Bronchial epithelial cell (primary cell): ENCODE measurements around the gene HECW1. TPM values are rescaled to one million over a fixed set of nuclear protein-coding genes. Genes with fewer than 3 reads are reported as not detected.

Experiments
- DNase-seq: peaks from one replicate; pipeline ENCODE4 v3.0.0-alpha.2; 2010; ENCODE audit warnings: low read depth
- FAIRE-seq: peaks from 2 replicates; lab custom pipeline; 2011; peaks lifted over from hg19 to GRCh38; lab: Jason Lieb, UNC
- H3K27me3 ChIP-seq: 2 replicates; pipeline ENCODE4 v1.5.1; 2011; ENCODE audit warnings: low read length; ENCODE audit not compliant: control insufficient read depth, insufficient read depth
- H3K36me3 ChIP-seq: 2 replicates; pipeline ENCODE4 v1.5.1; 2011; ENCODE audit warnings: low read length; ENCODE audit not compliant: control insufficient read depth, insufficient read depth
- H3K4me3 ChIP-seq: 2 replicates; pipeline ENCODE4 v1.5.1; 2011; ENCODE audit warnings: mild to moderate bottlenecking, low read depth, low read length, control low read depth
- total RNA-seq: library from RNA; depleted of rRNA; stranded (reverse); fragments of >200 nt; gene quantifications from 2 replicates; pipeline ENCODE4 v1.2.1, GENCODE V29; 2014
- TF ChIP-seq, protein P1 (sequence below): IDR thresholded peaks from 2 replicates; pipeline ENCODE4 v1.5.1; 2011; ENCODE audit warnings: mild to moderate bottlenecking, moderate library complexity, low read length, control low read depth, inconsistent platforms; ENCODE audit not compliant: insufficient read depth, severe bottlenecking

Gene HECW1
- total RNA-seq, 1 donor from 2014 or later, result under 0.01 TPM

DNA sequence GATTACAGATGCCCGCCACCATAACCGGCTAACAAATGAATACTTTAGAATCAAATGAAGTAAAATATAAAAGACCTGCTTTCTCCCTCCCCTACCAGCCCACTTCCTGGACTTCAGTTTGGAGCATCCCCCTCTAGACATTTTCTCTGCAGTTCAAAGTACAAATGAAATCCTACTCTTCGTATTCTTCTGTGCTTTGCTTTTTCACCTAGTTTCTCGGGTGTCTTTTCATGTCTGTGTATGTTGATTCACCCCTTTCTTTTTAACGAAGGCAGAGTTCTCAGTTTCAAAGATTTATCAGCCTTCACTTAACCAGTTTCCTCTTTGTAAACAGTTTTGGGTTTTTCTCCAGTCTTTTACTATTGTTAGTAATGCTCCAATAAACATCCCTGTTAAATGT, 324.6 kb downstream of the HECW1 start:
- FAIRE-seq (no peak), DNase-seq (no peak)
- Histone ChIP-seq H3K27me3 (no peaks in the 10 kb centered on the region), H3K4me3 (no peak overlapping the region), H3K36me3 (no peaks in the 10 kb centered on the region)
- TF ChIP-seq, protein P1, sequence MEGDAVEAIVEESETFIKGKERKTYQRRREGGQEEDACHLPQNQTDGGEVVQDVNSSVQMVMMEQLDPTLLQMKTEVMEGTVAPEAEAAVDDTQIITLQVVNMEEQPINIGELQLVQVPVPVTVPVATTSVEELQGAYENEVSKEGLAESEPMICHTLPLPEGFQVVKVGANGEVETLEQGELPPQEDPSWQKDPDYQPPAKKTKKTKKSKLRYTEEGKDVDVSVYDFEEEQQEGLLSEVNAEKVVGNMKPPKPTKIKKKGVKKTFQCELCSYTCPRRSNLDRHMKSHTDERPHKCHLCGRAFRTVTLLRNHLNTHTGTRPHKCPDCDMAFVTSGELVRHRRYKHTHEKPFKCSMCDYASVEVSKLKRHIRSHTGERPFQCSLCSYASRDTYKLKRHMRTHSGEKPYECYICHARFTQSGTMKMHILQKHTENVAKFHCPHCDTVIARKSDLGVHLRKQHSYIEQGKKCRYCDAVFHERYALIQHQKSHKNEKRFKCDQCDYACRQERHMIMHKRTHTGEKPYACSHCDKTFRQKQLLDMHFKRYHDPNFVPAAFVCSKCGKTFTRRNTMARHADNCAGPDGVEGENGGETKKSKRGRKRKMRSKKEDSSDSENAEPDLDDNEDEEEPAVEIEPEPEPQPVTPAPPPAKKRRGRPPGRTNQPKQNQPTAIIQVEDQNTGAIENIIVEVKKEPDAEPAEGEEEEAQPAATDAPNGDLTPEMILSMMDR, result no peak

DNA sequence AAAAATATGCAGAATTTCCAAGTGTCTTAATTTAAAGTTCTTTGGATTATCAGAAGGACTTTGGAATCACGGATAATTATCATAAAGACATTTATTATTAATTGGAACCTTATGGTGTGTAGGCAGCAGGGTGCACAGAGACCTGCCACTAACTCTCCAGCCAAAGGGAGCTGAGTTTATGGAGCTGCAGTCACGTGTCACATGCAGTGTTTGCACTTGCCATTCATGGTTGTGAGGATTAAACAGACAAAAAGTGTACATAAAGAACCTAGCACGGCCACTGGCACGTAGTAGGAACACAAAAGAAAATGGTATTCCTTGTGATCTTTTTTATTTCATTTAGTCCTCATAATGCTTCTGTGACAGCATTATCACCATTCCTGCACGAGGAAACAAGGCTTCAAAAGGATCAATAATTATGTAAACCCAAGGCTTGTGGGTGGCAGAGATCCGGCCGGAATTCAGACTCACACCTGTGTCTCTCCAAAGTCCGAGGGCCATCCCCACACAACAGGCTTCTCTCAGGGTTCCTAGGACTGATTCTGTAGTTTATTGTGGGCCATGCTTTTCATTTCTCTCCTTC, 326.5 kb downstream of the HECW1 start:
- FAIRE-seq, result no peak

DNA sequence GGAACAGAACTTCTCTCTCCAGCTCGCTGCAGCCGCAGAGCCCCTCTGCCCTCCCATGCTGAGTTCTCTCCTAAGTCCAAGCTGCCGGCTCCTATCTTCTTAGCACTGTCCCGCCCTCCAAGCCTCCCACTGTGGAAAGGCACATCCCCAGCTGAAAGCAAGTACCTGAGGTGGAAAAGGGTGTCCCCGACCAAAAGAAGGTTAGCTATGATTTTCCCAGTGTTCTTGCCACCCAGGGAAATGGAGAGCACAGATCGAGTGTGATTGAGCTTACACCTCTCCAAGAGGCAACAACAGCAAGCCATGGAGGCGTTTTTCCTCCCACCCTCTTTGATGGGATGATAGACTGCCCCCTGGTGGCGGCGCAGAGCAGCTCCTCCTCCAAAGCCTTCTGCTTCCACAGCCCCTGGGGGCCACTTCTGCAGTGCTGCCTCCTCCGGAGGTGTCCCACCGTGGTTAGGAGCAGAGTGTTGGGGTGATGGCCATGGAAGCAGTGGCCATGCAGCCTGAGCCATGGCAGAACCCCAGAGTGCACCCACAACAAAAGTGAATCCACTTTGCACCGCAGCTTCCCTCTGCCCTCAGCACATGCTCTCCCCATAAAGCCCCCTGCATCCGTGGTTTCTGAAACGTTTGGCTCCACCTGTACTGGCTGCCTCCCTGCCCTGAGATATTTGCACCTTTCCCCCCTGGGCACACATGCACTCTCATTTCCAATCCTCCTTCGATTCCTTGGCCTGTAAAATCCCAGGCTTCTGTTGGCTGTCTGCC, 327.4 kb downstream of the HECW1 start:
- Histone ChIP-seq H3K4me3 (no peak overlapping the region), H3K36me3 (no peaks in the 10 kb centered on the region), H3K27me3 (no peaks in the 10 kb centered on the region)
- DNase-seq (peak; percentile 50), FAIRE-seq (peak; percentile 36)
- TF ChIP-seq, protein P1, result peak; percentile 93

More for the DNA sequence above, 326.5 kb downstream of the HECW1 start:
- Histone ChIP-seq H3K4me3 (no peak overlapping the region), H3K27me3 (no peaks in the 10 kb centered on the region), H3K36me3 (no peaks in the 10 kb centered on the region)
- no peak for DNase-seq
- TF ChIP-seq, protein P1, result no peak

DNA sequence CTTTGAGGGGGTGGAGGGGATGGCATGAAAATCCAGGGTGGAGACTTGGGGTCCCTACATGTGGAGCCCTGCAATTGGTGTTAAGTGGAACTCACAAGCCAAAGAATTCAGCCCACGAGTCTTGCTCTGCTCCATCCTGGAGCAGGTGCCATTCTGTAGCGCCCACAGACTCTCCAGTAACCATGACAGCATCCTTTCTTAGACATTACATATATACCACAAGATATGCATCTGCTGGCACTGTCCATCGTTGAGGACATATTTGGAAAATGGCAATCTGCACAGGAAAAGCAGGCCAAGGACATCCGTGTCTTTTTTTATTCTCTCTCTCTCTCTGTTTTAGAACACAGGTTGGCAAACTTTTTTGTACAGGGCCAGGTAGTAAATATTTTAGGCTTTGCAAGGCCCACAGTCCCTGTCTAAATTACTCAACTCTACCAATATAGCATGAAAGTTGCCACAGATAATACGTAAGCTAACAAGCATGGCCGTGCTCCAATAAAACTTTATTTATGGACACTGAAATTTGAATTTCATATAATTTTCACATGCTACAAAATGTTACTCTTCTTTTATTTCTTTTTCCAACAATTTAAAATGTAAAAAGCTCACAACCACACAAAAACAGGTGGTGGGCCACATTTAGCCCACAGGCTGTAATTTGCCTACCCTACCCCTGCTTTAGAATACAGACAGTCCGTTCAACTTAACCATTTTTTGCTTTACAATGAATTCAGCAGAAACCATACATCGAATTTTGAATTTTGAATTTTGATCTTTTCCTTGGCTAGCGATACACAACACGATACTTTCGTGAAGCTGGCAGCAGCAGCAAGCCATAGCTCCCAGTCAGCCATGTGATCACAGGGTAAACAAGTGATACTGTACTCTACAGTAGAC, 329.0 kb downstream of the HECW1 start:
- FAIRE-seq, result no peak
- H3K36me3 ChIP-seq, result no peaks in the 10 kb centered on the region
- no peak overlapping the region for H3K4me3 ChIP-seq
- DNase-seq, result no peak
- H3K27me3 ChIP-seq, result no peaks in the 10 kb centered on the region
- TF ChIP-seq, protein P1, result no peak

DNA sequence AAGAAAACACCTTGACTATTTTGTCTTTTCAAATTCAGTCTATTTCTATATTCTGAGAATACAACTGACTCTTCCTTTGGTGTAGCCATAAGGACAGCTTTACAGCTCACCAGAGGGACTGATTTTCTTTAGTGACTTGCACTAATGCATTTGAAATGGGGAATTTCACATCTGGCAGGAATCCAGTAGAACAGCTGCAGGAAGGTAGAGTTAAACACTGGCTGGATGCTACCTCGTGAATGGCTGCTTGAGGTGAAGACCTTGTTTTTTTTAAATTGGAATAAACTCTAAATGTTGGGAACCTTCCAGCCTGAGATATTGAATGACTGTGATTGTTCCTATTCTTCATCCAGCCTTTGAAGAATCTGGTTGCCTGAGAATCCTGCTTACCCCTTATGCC, 330.9 kb downstream of the HECW1 start:
- TF ChIP-seq, protein P1, result no peak
- Histone ChIP-seq H3K36me3 (no peaks in the 10 kb centered on the region), H3K4me3 (no peak overlapping the region), H3K27me3 (no peaks in the 10 kb centered on the region)
- FAIRE-seq (no peak), DNase-seq (no peak)
